HG02763 (cell line): ENCODE measurements around the gene PARD3.
"Not testable (repeated sequence)": the region's sequence is repeated elsewhere in the genome, so short reads cannot be mapped to it uniquely, and the experiment has no call there.

Experiments
- ATAC-seq: cut with Tn5 transposase; IDR thresholded peaks from one replicate; pipeline ENCODE4 v1.9.1; 2021; ENCODE audit warnings: mild to moderate bottlenecking, moderate library complexity; ENCODE audit not compliant: unreplicated experiment

The PARD3 gene

GRCh38 chr10:34768261-34768971 is 46.7 kb downstream of the PARD3 start:
- ATAC-seq: no peak

- no peak for ATAC-seq
Measured at GRCh38 chr10:34766811-34767494, 48.1 kb downstream of the PARD3 start.

GRCh38 chr10:34766266-34766600 is 48.9 kb downstream of the PARD3 start:
- ATAC-seq: no peak

GRCh38 chr10:34764472-34764946 is 50.6 kb downstream of the PARD3 start:
- no peak for ATAC-seq

GRCh38 chr10:34762603-34763299 is 52.3 kb downstream of the PARD3 start:
- no peak for ATAC-seq

- no peak for ATAC-seq
Measured at GRCh38 chr10:34762156-34762555, 52.9 kb downstream of the PARD3 start.

GRCh38 chr10:34761453-34761852 is 53.6 kb downstream of the PARD3 start:
- no peak for ATAC-seq

- ATAC-seq: no peak
Measured at GRCh38 chr10:34760606-34761005, 54.5 kb downstream of the PARD3 start.

- no peak for ATAC-seq
Measured at GRCh38 chr10:34759837-34760215, 55.3 kb downstream of the PARD3 start.

- ATAC-seq: no peak
Measured at GRCh38 chr10:34759161-34759836, 55.8 kb downstream of the PARD3 start.

GRCh38 chr10:34758447-34758996 is 56.6 kb downstream of the PARD3 start:
- peak; percentile 61 for ATAC-seq

- ATAC-seq: no peak
Measured at GRCh38 chr10:34757933-34758332, 57.2 kb downstream of the PARD3 start.

GRCh38 chr10:34757181-34757580 is 57.9 kb downstream of the PARD3 start:
- not testable (repeated sequence) for ATAC-seq

GRCh38 chr10:34756584-34756983 is 58.5 kb downstream of the PARD3 start:
- ATAC-seq: no peak

GRCh38 chr10:34753014-34753757 is 61.9 kb downstream of the PARD3 start:
- ATAC-seq: no peak

- ATAC-seq: no peak
Measured at GRCh38 chr10:34751272-34751671, 63.8 kb downstream of the PARD3 start.

- ATAC-seq: not testable (repeated sequence)
Measured at GRCh38 chr10:34750795-34751194, 64.3 kb downstream of the PARD3 start.

- no peak for ATAC-seq
Measured at GRCh38 chr10:34748767-34749166, 66.3 kb downstream of the PARD3 start.

- no peak for ATAC-seq
Measured at GRCh38 chr10:34748357-34748756, 66.7 kb downstream of the PARD3 start.

GRCh38 chr10:34746094-34746493 is 69.0 kb downstream of the PARD3 start:
- ATAC-seq: no peak
